ENCODE data around the gene AMER2. TPM values are rescaled to one million over a fixed set of nuclear protein-coding genes. Genes with fewer than 3 reads are reported as not detected.
A peak's percentile ranks its signal among the peaks of the same experiment; 100 is the strongest.
"Not testable (repeated sequence)": the region's sequence is repeated elsewhere in the genome, so short reads cannot be mapped to it uniquely, and the experiment has no call there.

AMER2 gene
- total and polyA plus RNA-seq, 2 experiments from 2014 or later, result 0.31 to 0.76 TPM

- peak overlapping the region; percentile 61 for H3K4me2 ChIP-seq
- not testable (repeated sequence) for H3K79me2 ChIP-seq (replicated peaks; ENCODE audit: insufficient read depth); H3K36me3 ChIP-seq (ENCODE audit: insufficient read depth); H3K27ac ChIP-seq (ENCODE audit: low read depth); H3K9me3 Mint-ChIP-seq; H3F3A ChIP-seq (replicated peaks; ENCODE audit: low read depth); DNase-seq (ENCODE audit: low spot score); H3K4me3 ChIP-seq; H3K9me2 ChIP-seq (ENCODE audit: insufficient read depth); H3K36me3 Mint-ChIP-seq (ENCODE audit: low read depth); H4K20me1 ChIP-seq (replicated peaks; ENCODE audit: insufficient read depth); H3K4me3 Mint-ChIP-seq
- Mint-ChIP-seq H3K4me1 (peaks cover 12% of the 10 kb centered on the region), H3K27me3 (ENCODE audit: insufficient read depth, low read depth, poor library complexity) (peaks cover 13% of the 10 kb centered on the region), H3K27ac (peak overlapping the region; percentile 46)
- peaks cover 15% of the 10 kb centered on the region for H3K27me3 ChIP-seq (ENCODE audit: insufficient read depth)
- peak; percentile 65 for ATAC-seq
- peak overlapping the region; percentile 91 for H2AFZ ChIP-seq
- peaks cover 18% of the 10 kb centered on the region for H3K4me1 ChIP-seq (ENCODE audit: insufficient read depth)
Observed at GRCh38 chr13:25165163-25165562, 6.9 kb downstream of the AMER2 start.

DNA sequence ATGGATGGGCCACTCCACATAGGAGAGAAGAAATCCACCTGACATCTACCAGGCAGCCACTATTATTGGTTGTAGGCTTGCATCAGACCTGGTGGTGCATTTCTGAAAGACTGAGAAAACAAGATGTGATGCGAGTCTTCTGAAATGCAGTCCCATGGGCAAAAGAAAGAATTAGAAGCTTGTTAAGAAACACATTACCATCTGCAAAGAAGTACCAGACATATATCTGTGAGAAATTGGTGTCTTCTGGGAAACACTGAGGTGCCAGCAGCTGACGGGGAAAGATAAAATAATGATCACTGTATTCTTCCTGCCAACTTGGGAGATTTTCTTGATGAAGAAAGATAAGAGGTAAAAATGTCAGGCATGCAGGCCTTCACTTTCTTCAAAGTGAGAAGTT lies 14.4 kb downstream of the AMER2 start:
- Histone ChIP-seq H3K79me2 (replicated peaks; ENCODE audit: insufficient read depth) (no peaks in the 10 kb centered on the region), H3K4me3 (no peak overlapping the region), H3K9me2 (ENCODE audit: insufficient read depth) (peaks cover 23% of the 10 kb centered on the region), H2AFZ (no peak overlapping the region), H3K4me2 (no peak overlapping the region), H3K27me3 (ENCODE audit: insufficient read depth) (no peaks in the 10 kb centered on the region), H3K27ac (ENCODE audit: low read depth) (no peak overlapping the region), H4K20me1 (replicated peaks; ENCODE audit: insufficient read depth) (no peaks in the 10 kb centered on the region), H3F3A (replicated peaks; ENCODE audit: low read depth) (0 out of 2 replicates have a peak, but pooled peaks cover 3% of the 10 kb centered on the region), H3K36me3 (ENCODE audit: insufficient read depth) (no peaks in the 10 kb centered on the region), H3K4me1 (ENCODE audit: insufficient read depth) (peaks cover 25% of the 10 kb centered on the region)
- Mint-ChIP-seq H3K36me3 (ENCODE audit: low read depth) (no peaks in the 10 kb centered on the region), H3K27me3 (ENCODE audit: insufficient read depth, low read depth, poor library complexity) (no peaks in the 10 kb centered on the region), H3K4me3 (no peak overlapping the region), H3K9me3 (no peaks in the 10 kb centered on the region), H3K4me1 (peaks cover 29% of the 10 kb centered on the region), H3K27ac (no peak overlapping the region)
- TF ChIP-seq CTCF (conservative IDR thresholded peaks at IDR 0.05; ENCODE audit: low read depth in 2 of 2) (no peak), ZNF114 (CRISPR knock-in tag; IDR thresholded peaks at IDR 0.05) (no peak), JUNB (IDR thresholded peaks at IDR 0.05; ENCODE audit: unreplicated experiment) (no peak), REST (IDR thresholded peaks at IDR 0.05; ENCODE audit: unreplicated experiment) (no peak), POLR2AphosphoS5 (IDR thresholded peaks at IDR 0.05; ENCODE audit: low read depth) (no peak), STAT1 (IDR thresholded peaks at IDR 0.05; ENCODE audit: unreplicated experiment) (no peak), EZH2phosphoT487 (IDR thresholded peaks at IDR 0.05; ENCODE audit: unreplicated experiment) (no peak)
- TF ChIP-seq, protein P1, sequence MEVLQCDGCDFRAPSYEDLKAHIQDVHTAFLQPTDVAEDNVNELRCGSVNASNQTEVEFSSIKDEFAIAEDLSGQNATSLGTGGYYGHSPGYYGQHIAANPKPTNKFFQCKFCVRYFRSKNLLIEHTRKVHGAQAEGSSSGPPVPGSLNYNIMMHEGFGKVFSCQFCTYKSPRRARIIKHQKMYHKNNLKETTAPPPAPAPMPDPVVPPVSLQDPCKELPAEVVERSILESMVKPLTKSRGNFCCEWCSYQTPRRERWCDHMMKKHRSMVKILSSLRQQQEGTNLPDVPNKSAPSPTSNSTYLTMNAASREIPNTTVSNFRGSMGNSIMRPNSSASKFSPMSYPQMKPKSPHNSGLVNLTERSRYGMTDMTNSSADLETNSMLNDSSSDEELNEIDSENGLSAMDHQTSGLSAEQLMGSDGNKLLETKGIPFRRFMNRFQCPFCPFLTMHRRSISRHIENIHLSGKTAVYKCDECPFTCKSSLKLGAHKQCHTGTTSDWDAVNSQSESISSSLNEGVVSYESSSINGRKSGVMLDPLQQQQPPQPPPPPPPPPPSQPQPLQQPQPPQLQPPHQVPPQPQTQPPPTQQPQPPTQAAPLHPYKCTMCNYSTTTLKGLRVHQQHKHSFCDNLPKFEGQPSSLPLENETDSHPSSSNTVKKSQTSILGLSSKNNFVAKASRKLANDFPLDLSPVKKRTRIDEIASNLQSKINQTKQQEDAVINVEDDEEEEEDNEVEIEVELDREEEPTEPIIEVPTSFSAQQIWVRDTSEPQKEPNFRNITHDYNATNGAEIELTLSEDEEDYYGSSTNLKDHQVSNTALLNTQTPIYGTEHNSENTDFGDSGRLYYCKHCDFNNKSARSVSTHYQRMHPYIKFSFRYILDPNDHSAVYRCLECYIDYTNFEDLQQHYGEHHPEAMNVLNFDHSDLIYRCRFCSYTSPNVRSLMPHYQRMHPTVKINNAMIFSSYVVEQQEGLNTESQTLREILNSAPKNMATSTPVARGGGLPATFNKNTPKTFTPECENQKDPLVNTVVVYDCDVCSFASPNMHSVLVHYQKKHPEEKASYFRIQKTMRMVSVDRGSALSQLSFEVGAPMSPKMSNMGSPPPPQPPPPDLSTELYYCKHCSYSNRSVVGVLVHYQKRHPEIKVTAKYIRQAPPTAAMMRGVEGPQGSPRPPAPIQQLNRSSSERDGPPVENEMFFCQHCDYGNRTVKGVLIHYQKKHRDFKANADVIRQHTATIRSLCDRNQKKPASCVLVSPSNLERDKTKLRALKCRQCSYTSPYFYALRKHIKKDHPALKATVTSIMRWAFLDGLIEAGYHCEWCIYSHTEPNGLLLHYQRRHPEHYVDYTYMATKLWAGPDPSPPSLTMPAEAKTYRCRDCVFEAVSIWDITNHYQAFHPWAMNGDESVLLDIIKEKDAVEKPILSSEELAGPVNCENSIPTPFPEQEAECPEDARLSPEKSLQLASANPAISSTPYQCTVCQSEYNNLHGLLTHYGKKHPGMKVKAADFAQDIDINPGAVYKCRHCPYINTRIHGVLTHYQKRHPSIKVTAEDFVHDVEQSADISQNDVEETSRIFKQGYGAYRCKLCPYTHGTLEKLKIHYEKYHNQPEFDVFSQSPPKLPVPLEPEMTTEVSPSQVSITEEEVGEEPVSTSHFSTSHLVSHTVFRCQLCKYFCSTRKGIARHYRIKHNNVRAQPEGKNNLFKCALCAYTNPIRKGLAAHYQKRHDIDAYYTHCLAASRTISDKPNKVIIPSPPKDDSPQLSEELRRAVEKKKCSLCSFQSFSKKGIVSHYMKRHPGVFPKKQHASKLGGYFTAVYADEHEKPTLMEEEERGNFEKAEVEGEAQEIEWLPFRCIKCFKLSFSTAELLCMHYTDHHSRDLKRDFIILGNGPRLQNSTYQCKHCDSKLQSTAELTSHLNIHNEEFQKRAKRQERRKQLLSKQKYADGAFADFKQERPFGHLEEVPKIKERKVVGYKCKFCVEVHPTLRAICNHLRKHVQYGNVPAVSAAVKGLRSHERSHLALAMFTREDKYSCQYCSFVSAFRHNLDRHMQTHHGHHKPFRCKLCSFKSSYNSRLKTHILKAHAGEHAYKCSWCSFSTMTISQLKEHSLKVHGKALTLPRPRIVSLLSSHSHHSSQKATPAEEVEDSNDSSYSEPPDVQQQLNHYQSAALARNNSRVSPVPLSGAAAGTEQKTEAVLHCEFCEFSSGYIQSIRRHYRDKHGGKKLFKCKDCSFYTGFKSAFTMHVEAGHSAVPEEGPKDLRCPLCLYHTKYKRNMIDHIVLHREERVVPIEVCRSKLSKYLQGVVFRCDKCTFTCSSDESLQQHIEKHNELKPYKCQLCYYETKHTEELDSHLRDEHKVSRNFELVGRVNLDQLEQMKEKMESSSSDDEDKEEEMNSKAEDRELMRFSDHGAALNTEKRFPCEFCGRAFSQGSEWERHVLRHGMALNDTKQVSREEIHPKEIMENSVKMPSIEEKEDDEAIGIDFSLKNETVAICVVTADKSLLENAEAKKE (CRISPR knock-in tag; IDR thresholded peaks at IDR 0.05), result no peak
- ATAC-seq (no peak), DNase-seq (ENCODE audit: low spot score) (no peak)

All from GM23338 (cell line).